GM12874 (cell line): ENCODE data around the gene RWDD2A.

Experiments
- TF ChIP-seq, protein P1 (sequence below): IDR thresholded peaks from 2 replicates; pipeline ENCODE4 v1.5.1; 2011; ENCODE audit warnings: low read depth, mild to moderate bottlenecking, control low read depth, low read length, moderate library complexity; ENCODE audit not compliant: insufficient read depth

RWDD2A gene

DNA sequence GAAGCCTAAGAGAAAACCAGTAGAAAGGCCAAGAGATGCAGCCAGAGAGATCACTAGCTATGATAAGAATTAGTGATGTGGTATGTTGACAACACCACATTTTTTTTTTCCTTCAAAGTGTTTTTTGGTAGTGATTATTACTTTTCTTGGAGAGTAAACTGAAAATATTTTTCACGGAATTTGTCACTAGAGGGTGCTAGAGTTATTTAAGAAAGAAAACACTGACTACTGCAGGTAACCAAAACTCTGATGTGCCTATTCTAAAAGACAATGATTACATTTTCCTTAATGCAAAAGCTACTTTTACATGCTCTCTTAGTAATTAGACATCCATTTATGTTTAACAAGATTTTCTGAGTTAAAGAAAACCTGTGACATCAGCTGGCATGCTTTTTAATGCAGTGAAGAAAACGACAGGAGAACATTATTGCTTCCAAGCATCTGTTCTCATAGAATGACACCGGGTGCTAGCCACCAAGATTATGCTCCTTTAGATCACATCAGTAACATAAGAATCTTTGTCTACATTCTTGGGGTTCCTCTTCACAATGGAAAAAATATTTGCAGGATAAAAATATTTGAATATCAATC lies 28.8 kb downstream of the RWDD2A start:
- TF ChIP-seq, protein P1, sequence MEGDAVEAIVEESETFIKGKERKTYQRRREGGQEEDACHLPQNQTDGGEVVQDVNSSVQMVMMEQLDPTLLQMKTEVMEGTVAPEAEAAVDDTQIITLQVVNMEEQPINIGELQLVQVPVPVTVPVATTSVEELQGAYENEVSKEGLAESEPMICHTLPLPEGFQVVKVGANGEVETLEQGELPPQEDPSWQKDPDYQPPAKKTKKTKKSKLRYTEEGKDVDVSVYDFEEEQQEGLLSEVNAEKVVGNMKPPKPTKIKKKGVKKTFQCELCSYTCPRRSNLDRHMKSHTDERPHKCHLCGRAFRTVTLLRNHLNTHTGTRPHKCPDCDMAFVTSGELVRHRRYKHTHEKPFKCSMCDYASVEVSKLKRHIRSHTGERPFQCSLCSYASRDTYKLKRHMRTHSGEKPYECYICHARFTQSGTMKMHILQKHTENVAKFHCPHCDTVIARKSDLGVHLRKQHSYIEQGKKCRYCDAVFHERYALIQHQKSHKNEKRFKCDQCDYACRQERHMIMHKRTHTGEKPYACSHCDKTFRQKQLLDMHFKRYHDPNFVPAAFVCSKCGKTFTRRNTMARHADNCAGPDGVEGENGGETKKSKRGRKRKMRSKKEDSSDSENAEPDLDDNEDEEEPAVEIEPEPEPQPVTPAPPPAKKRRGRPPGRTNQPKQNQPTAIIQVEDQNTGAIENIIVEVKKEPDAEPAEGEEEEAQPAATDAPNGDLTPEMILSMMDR, result no peak; the same call in 1 of the 2 replicates

- TF ChIP-seq, protein P1, result no peak
These were observed 33.4 kb downstream of the RWDD2A start for GRCh38 chr6:83226517-83226916.

GRCh38 chr6:83231146-83231545 lies 38.0 kb downstream of the RWDD2A start:
- TF ChIP-seq, protein P1, result no peak

GRCh38 chr6:83247471-83247870 lies 54.3 kb downstream of the RWDD2A start:
- TF ChIP-seq, protein P1, result no peak
